GM12865 (cell line): ENCODE measurements around the gene SHCBP1L.

Experiments
- DNase-seq: peaks from one replicate; pipeline ENCODE4 v3.0.0; 2010; ENCODE audit warnings: low read depth
- H3K4me3 ChIP-seq: 2 replicates; pipeline ENCODE4 v1.5.1; 2011; ENCODE audit warnings: mild to moderate bottlenecking, low read depth, low read length, control low read depth
- TF ChIP-seq, protein P1 (sequence below): IDR thresholded peaks from 2 replicates; pipeline ENCODE4 v1.5.1; 2011; ENCODE audit warnings: low read length, control low read depth, low read depth, inconsistent platforms; ENCODE audit not compliant: insufficient read depth; ENCODE audit errors: missing control alignments

The SHCBP1L gene

DNA sequence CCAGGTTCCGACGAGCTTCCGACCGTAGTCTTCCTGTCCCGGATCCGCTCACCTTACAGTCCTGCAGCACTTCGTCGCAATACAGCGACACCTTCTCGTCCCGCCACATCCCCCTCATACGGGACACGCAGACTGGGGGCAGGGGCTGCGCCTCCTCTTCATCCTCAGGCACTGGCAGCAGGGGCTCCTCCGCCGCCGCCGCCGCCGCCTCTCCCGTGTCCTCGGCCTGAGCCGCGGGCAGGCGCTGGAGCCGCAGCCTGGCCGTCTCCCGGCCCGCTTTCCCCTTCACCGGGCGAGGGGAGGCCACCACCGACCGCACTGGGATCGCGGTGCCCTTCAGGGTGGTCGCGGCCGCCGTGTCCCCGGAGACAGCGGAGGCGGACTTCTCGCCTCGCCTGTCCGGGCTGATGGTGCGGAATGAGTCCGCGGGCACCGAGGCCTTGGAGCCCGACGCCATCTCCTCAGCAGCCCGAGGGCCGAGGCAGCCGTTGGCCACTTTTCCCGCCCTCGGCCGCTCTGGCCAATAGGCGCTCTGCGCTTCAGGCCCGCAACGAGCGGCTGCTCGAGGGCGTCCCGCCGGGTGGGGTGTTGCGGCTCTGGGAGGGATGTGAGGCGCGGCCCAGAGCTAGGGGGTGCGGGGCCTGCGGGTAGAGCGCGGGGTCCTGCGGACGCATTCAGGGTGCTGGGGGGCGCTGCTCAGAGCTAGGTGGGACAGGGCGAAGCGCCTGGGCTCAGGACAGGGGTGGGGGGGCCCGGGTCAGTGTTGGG is at the start of gene SHCBP1L:
TSS of gene SHCBP1L (minus strand) at position 490 of the 768 bp plus-strand sequence. CDS start at position 457, 33 bp downstream.
- no peak within 1 kb of the TSS for H3K4me3 ChIP-seq
- TF ChIP-seq, protein P1, sequence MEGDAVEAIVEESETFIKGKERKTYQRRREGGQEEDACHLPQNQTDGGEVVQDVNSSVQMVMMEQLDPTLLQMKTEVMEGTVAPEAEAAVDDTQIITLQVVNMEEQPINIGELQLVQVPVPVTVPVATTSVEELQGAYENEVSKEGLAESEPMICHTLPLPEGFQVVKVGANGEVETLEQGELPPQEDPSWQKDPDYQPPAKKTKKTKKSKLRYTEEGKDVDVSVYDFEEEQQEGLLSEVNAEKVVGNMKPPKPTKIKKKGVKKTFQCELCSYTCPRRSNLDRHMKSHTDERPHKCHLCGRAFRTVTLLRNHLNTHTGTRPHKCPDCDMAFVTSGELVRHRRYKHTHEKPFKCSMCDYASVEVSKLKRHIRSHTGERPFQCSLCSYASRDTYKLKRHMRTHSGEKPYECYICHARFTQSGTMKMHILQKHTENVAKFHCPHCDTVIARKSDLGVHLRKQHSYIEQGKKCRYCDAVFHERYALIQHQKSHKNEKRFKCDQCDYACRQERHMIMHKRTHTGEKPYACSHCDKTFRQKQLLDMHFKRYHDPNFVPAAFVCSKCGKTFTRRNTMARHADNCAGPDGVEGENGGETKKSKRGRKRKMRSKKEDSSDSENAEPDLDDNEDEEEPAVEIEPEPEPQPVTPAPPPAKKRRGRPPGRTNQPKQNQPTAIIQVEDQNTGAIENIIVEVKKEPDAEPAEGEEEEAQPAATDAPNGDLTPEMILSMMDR = no peak
- DNase-seq = no peak

DNA sequence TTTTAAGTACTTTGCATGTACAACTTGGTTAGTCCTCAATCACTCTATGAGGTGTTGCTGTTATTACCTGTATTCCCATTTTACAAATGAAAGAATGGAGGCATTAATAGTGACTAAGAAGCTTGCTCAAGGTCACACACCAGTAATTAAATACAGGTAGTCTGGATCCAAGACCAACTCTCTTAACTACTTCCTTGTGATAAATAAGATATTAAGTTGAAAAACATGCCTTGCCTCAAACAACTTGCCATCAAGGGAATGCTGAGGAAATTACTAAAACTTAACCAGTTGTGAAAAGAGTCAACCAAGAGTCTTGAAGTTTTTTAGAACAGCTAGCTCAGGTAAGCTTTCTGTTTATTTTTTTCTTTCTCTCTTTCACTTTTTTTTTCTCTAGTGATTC is 49.3 kb upstream of the SHCBP1L start:
- no peak for DNase-seq
- no peak overlapping the region for H3K4me3 ChIP-seq
- TF ChIP-seq, protein P1 = no peak

DNA sequence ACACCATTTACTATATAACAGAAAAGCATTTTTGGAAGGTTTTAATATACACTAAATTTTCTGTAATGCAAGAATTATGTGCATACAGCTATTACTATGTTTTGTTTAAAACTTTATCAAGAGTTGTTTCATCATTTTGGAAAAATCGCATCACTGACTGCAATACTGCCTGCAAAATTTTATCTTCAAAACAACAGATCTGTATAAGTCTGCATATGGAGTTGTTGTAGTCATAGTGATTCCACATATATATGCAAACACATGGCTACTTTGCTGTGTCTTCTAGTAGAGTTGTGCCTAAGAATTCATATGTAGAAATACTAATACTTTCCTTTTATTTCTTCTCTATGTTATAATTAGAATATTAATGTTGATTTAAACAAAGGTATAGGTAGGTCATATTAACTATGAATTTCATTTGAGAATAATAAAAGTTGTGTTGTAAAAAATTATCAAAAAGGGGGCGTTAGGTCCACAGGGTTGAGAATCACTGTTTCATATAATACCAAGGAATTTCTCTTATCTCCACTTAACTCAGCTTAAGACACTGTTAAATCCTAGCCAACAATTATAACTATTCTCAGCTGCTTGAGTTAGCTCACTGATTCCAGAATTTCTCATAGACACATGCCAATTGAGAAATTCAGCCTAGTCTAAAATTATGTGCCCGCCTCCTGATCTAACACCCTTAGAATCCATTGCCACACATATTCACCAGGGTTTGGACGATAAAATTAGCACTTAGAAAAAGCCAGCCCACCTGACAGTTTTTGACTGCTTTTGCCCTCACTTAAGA is 47.4 kb upstream of the SHCBP1L start:
- DNase-seq = no peak
- TF ChIP-seq, protein P1 = no peak
- no peak overlapping the region for H3K4me3 ChIP-seq

DNA sequence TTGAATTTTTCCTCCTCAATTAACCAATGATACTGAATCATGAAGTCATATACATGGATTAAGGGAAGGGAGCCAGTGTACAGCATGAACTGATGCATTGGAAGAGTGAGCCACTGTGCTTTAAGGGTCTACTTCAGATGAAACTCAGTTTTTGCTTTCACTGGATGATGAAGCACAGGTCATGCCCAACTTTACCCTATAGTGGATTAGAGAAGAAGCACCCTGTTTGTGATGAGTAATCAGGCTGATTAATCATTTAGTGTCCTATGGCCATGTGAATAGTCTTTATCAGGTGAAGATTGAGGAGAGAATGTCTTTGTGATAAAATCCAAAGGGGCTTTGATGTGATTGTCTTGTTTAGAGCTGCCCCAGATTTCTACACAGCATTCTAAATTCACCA is 45.5 kb upstream of the SHCBP1L start:
- no peak overlapping the region for H3K4me3 ChIP-seq
- TF ChIP-seq, protein P1 = no peak
- no peak for DNase-seq

DNA sequence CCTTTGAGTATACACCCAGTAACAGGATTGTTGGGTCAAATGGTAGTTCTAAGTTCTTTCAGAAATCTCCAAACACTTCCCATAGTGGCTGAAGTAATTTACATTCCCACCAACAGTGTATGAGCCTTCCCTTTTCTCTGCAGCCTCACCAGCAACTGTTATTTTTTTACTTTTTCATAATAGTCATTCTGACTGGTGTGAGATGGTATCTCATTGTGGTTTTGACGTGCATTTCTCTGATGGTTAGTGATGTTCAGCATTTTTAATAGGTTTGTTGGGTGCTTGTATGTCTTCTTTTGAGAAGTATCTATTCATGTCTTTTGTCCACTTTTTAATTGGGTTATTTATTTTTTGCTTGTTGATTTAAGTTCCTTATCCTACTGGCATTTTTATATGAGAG is 43.9 kb upstream of the SHCBP1L start:
- TF ChIP-seq, protein P1 = no peak
- H3K4me3 ChIP-seq = no peak overlapping the region
- no peak for DNase-seq

DNA sequence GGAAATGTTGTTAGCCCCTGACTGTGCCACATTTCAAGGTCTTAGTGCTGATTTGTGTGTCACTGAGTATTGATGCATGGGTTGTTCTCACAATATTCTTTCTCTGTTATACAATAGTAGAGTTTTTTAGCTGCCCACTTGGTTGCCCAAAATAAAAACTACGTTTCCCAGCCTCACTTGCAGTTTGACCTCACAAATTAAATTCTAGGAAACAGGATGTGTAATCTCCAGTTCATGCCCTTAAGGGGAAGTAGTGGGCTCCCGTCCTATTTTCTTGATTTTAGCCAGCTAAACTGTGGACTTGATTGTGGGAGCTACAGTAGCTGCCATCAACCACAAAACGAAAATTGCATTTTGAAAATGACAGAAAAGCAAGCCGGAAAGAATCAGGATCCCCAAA is 42.9 kb upstream of the SHCBP1L start:
- DNase-seq = no peak
- TF ChIP-seq, protein P1 = no peak
- H3K4me3 ChIP-seq = no peak overlapping the region

DNA sequence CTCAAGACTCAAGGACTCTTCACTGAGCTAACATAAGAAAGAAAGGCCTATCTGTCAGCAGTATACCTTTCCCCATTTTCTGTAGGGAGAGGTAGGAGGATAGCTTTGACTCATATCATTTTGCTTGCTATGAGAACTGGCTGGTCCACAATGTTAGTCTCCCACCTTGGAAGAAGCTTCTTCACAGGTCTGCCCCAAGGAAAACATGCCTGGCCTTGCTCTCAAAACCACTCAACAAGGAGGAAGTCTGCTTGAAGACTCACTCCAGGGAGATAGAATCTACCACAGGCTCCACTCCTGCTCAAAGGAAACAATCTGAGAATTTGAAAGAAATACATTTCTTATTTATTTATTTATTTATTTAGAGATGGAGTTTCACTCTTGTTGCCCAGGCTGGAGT is 40.8 kb upstream of the SHCBP1L start:
- no peak overlapping the region for H3K4me3 ChIP-seq
- no peak for DNase-seq
- TF ChIP-seq, protein P1 = no peak
